Measurements from ENCODE around the gene ZCCHC14.

- no peak for TF ChIP-seq CTCF (IDR thresholded peaks at IDR 0.05; ENCODE audit: poor library complexity)
- TF ChIP-seq EZH2 (IDR thresholded peaks at IDR 0.05; ENCODE audit: borderline replicate concordance) = no peak
These were observed 33.8 kb downstream of the ZCCHC14 start for GRCh38 chr16:87459027-87459426.

Data from hepatocyte (in vitro differentiated cells).